GM04503 (cell line): ENCODE results near the gene ARHGAP18.
"Not testable (repeated sequence)": the region's sequence is repeated elsewhere in the genome, so short reads cannot be mapped to it uniquely, and the experiment has no call there.

Source experiments
- DNase-seq: peaks from one replicate; pipeline ENCODE4 v3.0.0-alpha.2; 2012; ENCODE audit warnings: low read depth

ARHGAP18 gene

GRCh38 chr6:129578315-129578714, 131.7 kb downstream of the ARHGAP18 start:
- DNase-seq = no peak

GRCh38 chr6:129577691-129578090, 132.3 kb downstream of the ARHGAP18 start:
- DNase-seq = no peak

- DNase-seq = no peak
These were observed 133.5 kb downstream of the ARHGAP18 start for GRCh38 chr6:129576456-129576855.

- no peak for DNase-seq
These were observed 134.4 kb downstream of the ARHGAP18 start for GRCh38 chr6:129575378-129576118.

- not testable (repeated sequence) for DNase-seq
These were observed 135.4 kb downstream of the ARHGAP18 start for GRCh38 chr6:129574605-129575004.

- not testable (repeated sequence) for DNase-seq
These were observed 139.0 kb downstream of the ARHGAP18 start for GRCh38 chr6:129570929-129571328.

GRCh38 chr6:129568015-129568414, 142.0 kb downstream of the ARHGAP18 start:
- DNase-seq = no peak

- no peak for DNase-seq
These were observed 142.6 kb downstream of the ARHGAP18 start for GRCh38 chr6:129567374-129567773.

GRCh38 chr6:129565811-129566210, 144.2 kb downstream of the ARHGAP18 start:
- no peak for DNase-seq

- no peak for DNase-seq
These were observed 144.6 kb downstream of the ARHGAP18 start for GRCh38 chr6:129565366-129565765.

- DNase-seq = no peak
These were observed 151.7 kb downstream of the ARHGAP18 start for GRCh38 chr6:129558248-129558647.

- DNase-seq = no peak
These were observed 154.7 kb downstream of the ARHGAP18 start for GRCh38 chr6:129555206-129555832.

- no peak for DNase-seq
These were observed 157.6 kb downstream of the ARHGAP18 start for GRCh38 chr6:129552413-129552812.

GRCh38 chr6:129551486-129551885, 158.5 kb downstream of the ARHGAP18 start:
- no peak for DNase-seq

GRCh38 chr6:129546702-129547101, 163.3 kb downstream of the ARHGAP18 start:
- no peak for DNase-seq

GRCh38 chr6:129544892-129545612, 164.9 kb downstream of the ARHGAP18 start:
- no peak for DNase-seq

GRCh38 chr6:129543981-129544380, 166.0 kb downstream of the ARHGAP18 start:
- no peak for DNase-seq

- DNase-seq = no peak
These were observed 167.3 kb downstream of the ARHGAP18 start for GRCh38 chr6:129542705-129543104.

GRCh38 chr6:129539032-129539431, 170.9 kb downstream of the ARHGAP18 start:
- no peak for DNase-seq

- DNase-seq = no peak
These were observed 173.7 kb downstream of the ARHGAP18 start for GRCh38 chr6:129536271-129536670.

GRCh38 chr6:129534926-129535325, 175.1 kb downstream of the ARHGAP18 start:
- no peak for DNase-seq
